GM12873 (cell line): Measurements from ENCODE around the gene SHROOM3.

Experiments
- TF ChIP-seq, protein P1 (sequence below): IDR thresholded peaks from 2 replicates; pipeline ENCODE4 v1.5.1; 2012; ENCODE audit warnings: low read depth, mild to moderate bottlenecking, moderate library complexity, low read length, control low read depth; ENCODE audit not compliant: insufficient read depth; ENCODE audit errors: missing control alignments

Gene SHROOM3

DNA sequence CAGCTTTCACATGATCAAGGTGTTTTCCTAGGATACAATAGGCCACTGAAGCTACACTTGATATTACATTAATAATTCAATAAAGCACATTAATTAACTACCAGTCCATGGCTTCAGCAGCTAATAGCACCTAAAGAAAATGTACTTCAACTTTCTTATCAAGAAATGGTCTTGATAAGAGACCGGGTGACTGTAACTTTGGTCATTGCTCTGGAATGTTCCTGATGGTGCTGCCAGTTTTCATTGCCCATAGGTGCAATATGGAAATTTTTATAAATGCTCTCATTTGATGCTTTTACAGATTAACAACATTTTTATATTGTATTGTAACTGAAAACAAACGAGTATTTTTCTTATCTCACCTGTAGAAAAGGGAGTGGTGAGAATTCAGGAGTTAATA, 165.4 kb downstream of the SHROOM3 start:
- TF ChIP-seq, protein P1, sequence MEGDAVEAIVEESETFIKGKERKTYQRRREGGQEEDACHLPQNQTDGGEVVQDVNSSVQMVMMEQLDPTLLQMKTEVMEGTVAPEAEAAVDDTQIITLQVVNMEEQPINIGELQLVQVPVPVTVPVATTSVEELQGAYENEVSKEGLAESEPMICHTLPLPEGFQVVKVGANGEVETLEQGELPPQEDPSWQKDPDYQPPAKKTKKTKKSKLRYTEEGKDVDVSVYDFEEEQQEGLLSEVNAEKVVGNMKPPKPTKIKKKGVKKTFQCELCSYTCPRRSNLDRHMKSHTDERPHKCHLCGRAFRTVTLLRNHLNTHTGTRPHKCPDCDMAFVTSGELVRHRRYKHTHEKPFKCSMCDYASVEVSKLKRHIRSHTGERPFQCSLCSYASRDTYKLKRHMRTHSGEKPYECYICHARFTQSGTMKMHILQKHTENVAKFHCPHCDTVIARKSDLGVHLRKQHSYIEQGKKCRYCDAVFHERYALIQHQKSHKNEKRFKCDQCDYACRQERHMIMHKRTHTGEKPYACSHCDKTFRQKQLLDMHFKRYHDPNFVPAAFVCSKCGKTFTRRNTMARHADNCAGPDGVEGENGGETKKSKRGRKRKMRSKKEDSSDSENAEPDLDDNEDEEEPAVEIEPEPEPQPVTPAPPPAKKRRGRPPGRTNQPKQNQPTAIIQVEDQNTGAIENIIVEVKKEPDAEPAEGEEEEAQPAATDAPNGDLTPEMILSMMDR = no peak

DNA sequence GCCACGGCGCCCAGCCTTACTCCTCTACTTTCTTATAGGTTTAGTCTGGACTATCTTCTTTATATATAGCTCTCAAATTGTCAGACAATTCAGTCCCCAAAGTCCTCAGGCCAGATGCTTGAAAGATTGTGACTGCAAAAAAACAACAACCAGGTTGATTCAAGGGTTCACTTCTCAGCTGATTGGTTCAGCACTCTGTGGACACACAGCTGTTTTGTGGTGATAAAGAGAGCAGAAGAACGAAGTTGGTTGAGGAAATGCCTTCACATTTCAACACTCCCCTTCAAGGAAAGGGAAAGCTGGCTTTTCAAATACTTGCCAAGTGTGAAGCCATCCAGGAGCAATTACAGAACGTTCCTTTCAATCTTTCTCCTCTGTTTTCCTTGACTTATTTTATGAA, 166.8 kb downstream of the SHROOM3 start:
- TF ChIP-seq, protein P1 = no peak

DNA sequence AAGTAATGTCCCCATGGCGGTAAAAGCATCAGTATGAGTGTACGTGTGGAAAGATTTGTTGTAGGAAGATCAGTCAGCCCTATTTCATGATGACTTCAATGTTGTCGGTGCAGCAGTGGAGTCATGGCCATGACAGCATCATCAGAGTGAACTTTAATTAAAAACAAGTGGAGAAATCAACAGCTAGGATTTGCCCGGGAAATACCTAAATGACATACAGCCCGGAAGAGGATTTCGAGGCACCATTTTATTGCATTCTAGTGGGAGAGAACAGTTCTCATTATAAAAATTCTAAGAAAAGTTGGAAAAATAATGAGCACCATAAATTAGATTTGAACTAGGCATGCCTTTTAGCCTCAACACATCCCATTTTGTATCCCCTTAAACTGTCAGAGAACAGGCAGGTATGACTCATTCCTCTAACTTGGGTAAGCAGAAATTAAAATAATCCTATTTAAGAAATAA, 170.1 kb downstream of the SHROOM3 start:
- TF ChIP-seq, protein P1 = no peak

DNA sequence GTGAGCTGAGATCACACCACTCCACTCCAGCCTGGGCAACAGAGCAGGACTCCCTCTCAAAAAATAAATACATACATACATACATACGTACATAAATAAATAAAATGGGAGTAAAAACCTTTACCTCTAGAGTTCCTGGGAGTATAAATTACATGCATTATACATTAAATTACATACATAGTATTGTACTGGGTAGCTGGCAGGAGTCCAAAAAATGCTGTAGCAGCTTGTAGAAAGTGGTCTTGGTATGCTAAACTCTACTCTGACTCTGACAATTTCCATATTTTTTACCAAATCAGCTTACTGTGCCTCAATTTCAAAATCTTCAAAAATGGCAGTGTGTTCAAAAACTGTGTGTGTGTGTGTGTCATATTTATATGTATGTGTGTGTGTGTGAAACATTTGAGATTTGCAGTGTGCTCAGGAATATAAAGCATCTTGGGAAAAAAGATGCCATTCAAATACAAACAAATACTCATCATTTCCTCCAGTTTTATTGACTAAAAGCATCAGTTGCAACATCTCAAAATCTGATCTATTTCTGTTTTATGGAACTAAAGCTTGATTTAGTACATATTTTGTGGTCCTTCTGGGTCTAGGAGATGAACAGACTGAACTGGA, 171.7 kb downstream of the SHROOM3 start:
- TF ChIP-seq, protein P1 = no peak

DNA sequence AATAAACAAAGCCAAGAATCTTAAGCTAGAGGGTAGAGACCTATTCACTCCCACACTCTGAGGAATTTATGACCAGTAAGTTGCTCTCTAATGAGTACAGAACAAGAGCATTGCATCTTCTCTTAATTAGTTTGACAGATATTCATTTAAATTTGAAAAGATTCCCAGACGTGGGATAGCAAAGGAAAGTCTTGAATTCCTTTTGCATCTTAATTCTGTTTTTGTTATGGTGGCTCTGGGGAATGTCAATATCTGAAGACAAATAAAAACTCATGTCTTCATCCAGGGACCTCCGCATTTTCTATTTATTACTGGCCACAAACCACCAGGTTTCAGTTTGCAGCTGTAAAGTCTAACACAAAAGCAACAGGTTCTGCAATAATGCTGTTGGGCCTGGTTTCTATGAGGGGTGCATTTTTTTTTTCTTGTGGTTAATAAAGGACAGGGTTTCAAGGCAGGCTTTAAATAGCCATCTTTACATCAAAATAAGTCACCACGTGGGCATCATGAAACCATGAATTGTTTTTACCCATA, 172.3 kb downstream of the SHROOM3 start:
- TF ChIP-seq, protein P1 = no peak

DNA sequence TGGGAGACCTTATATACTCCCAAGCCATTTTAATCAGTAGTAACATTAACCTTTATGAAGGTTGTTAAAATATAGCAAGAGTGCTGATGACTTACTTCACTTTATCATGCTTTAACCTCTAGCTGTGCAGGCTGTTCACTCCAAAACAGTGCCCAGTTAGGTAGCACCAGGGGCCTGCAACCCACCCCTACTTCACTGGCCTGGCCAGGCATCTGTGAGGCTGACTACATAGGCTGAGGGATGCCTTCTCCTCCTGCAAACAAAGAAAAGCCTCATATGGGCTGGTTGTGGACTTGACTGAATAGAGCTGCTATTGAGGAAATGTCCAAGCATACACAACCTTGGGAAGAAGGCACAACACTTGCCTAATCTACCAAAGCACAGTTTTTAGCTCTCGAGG, 172.8 kb downstream of the SHROOM3 start:
- TF ChIP-seq, protein P1 = no peak

DNA sequence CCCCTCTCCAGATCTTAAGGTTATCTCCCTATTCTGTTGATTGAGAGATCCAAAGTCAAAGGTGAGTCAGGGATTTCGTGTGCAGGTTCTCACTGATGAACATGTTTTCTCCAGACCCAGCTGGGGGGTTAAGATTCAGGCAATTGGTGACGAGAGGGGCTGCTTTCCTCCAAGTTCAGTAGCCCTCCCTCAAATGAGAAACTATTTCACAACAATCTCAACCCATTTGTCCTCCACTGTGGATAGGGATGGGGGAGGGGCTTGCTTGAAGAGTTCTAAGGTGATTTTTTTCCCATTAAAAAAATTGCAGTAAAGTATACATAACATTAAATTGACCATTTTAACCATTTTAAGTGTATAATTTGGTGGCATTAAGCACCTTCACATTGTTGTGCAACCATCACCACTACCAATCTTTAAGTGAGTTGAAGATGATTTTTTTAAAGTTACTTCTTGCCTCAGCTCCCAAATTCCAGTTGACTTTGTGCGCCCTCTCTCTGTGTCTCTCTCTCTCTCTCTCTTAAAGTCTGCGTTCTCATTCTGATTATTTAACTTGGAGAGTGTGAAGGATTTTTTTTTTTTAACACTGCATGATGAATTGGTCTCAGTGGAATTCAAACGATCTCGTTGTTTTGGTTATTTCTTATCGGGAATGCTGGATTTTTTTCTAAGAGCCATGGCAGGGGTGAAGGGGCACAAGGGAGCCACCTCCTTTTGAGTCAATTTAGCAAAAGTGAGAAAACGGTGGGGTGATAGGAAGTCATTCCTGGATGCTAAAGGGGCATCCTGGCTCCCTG, 175.9 kb downstream of the SHROOM3 start:
- TF ChIP-seq, protein P1 = no peak
